ENCODE measurements around the gene PPP1R15A. TPM values are rescaled to one million over a fixed set of nuclear protein-coding genes. Genes with fewer than 3 reads are reported as not detected.
"Not testable (repeated sequence)": the region's sequence is repeated elsewhere in the genome, so short reads cannot be mapped to it uniquely, and the experiment has no call there.

PPP1R15A gene
- total RNA-seq, 4 donors from 2014 or later, result 81.0 to 171 (median 101) TPM

GRCh38 chr19:48918801-48919247 lies 46.6 kb downstream of the PPP1R15A start:
- Histone ChIP-seq H3K27ac (no peak overlapping the region), H3K4me1 (no peaks in the 10 kb centered on the region), H3K4me3 (no peak overlapping the region), H3K36me3 (peaks cover 3 to 100% (median 17%) of the 10 kb centered on the region in 3 donors), H3K27me3 (no peaks in the 10 kb centered on the region), H3K9me3 (no peaks in the 10 kb centered on the region)
- WGBS, 2 donors, result 73 to 78% methylated on average over 18 of the region's 18 CpGs
- DNase-seq (ENCODE audit: low spot score in 2 of 2), result no peak
- TF ChIP-seq EP300 (IDR thresholded peaks at IDR 0.05), result no peak
- no peak for TF ChIP-seq POLR2A (IDR thresholded peaks at IDR 0.05)
- no peak for TF ChIP-seq CTCF (IDR thresholded peaks at IDR 0.05)

- H3K4me3 ChIP-seq; H3K9me3 ChIP-seq; H3K27ac ChIP-seq; DNase-seq (ENCODE audit: low spot score in 2 of 2); H3K4me1 ChIP-seq; H3K27me3 ChIP-seq: not testable (repeated sequence)
- 93 to 97% methylated on average over 8 of the region's 8 CpGs for WGBS, 2 donors
- H3K36me3 ChIP-seq, result peaks cover 3 to 100% (median 15%) of the 10 kb centered on the region in 3 donors
Observed at GRCh38 chr19:48919271-48919670, 47.0 kb downstream of the PPP1R15A start.

- H3K4me1 ChIP-seq, result no peaks in the 10 kb centered on the region
- H3K9me3 ChIP-seq, result no peaks in the 10 kb centered on the region
- TF ChIP-seq CTCF (IDR thresholded peaks at IDR 0.05) (no peak), POLR2A (IDR thresholded peaks at IDR 0.05) (no peak), EP300 (IDR thresholded peaks at IDR 0.05) (no peak)
- no peak overlapping the region for H3K27ac ChIP-seq
- H3K4me3 ChIP-seq, result no peak overlapping the region
- no peak for DNase-seq (ENCODE audit: low spot score in 2 of 2)
- WGBS, 2 donors, result 64 to 78% methylated on average over 5 to 8 of the region's 10 CpGs
- peaks cover 0 to 88% (median 12%) of the 10 kb centered on the region in 3 donors for H3K36me3 ChIP-seq
- H3K27me3 ChIP-seq, result no peaks in the 10 kb centered on the region
Observed at GRCh38 chr19:48920949-48921348, 48.7 kb downstream of the PPP1R15A start.

- no peak overlapping the region for H3K27ac ChIP-seq
- DNase-seq (ENCODE audit: low spot score in 2 of 2), result no peak
- peaks cover 0 to 78% (median 12%) of the 10 kb centered on the region in 3 donors for H3K36me3 ChIP-seq
- no peaks in the 10 kb centered on the region for H3K9me3 ChIP-seq
- peaks cover 0 to 3% (median 1%) of the 10 kb centered on the region in 4 donors for H3K4me1 ChIP-seq
- TF ChIP-seq EP300 (IDR thresholded peaks at IDR 0.05), result no peak
- no peak for TF ChIP-seq POLR2A (IDR thresholded peaks at IDR 0.05)
- no peak for TF ChIP-seq CTCF (IDR thresholded peaks at IDR 0.05)
- H3K27me3 ChIP-seq, result no peaks in the 10 kb centered on the region
- H3K4me3 ChIP-seq, result no peak overlapping the region
- WGBS, 2 donors, result 88 to 91% methylated on average over 10 to 12 of the region's 12 CpGs
Observed at GRCh38 chr19:48921721-48922500, 49.7 kb downstream of the PPP1R15A start.

GRCh38 chr19:48922548-48923490 lies 50.6 kb downstream of the PPP1R15A start:
- Histone ChIP-seq H3K27ac (no peak overlapping the region), H3K4me3 (no peak overlapping the region), H3K36me3 (peaks cover 0 to 69% (median 12%) of the 10 kb centered on the region in 3 donors), H3K27me3 (no peaks in the 10 kb centered on the region), H3K9me3 (no peaks in the 10 kb centered on the region), H3K4me1 (peaks cover 0 to 11% (median 4%) of the 10 kb centered on the region in 4 donors)
- TF ChIP-seq POLR2A (IDR thresholded peaks at IDR 0.05), result no peak
- no peak for TF ChIP-seq CTCF (IDR thresholded peaks at IDR 0.05)
- TF ChIP-seq EP300 (IDR thresholded peaks at IDR 0.05), result no peak
- 83 to 85% methylated on average over 18 of the region's 18 CpGs for WGBS, 2 donors
- DNase-seq (ENCODE audit: low spot score in 2 of 2), result no peak

Measured in tibial nerve (tissue), 4 donors.